ENCODE results near the gene ZNF613.
"Not testable (repeated sequence)": the region's sequence is repeated elsewhere in the genome, so short reads cannot be mapped to it uniquely, and the experiment has no call there.

Gene ZNF613

GRCh38 chr19:51965583-51965982, 38.3 kb downstream of the ZNF613 start:
- no peak overlapping the region for H3K27ac ChIP-seq
- no peak for TF ChIP-seq CTCF (conservative IDR thresholded peaks at IDR 0.05; ENCODE audit: low read depth, low read length)
- H3K27me3 ChIP-seq (ENCODE audit: insufficient read depth, low read depth) = no peaks in the 10 kb centered on the region
- no peak overlapping the region for H3K4me2 ChIP-seq
- no peaks in the 10 kb centered on the region for H3K36me3 ChIP-seq (ENCODE audit: insufficient read depth)
- H4K20me1 ChIP-seq (ENCODE audit: insufficient read depth) = no peaks in the 10 kb centered on the region
- no peak overlapping the region for H3K9ac ChIP-seq
- H3K4me3 ChIP-seq (IDR thresholded peaks at IDR 0.05; ENCODE audit: insufficient read depth, low read depth, low read length) = no peak overlapping the region
- no peaks in the 10 kb centered on the region for H3K79me2 ChIP-seq (ENCODE audit: insufficient read depth, low read depth)
- no peak overlapping the region for H2AFZ ChIP-seq (ENCODE audit: low read depth)
- no peaks in the 10 kb centered on the region for H3K4me1 ChIP-seq (ENCODE audit: low read depth, poor library complexity, severe bottlenecking)

GRCh38 chr19:51970718-51971117, 43.4 kb downstream of the ZNF613 start:
- Histone ChIP-seq H3K4me3 (IDR thresholded peaks at IDR 0.05; ENCODE audit: insufficient read depth, low read depth, low read length) (no peak overlapping the region), H2AFZ (ENCODE audit: low read depth) (no peak overlapping the region), H3K27me3 (ENCODE audit: insufficient read depth, low read depth) (no peaks in the 10 kb centered on the region), H3K36me3 (ENCODE audit: insufficient read depth) (no peaks in the 10 kb centered on the region), H3K4me2 (no peak overlapping the region), H4K20me1 (ENCODE audit: insufficient read depth) (no peaks in the 10 kb centered on the region), H3K9ac (no peak overlapping the region), H3K79me2 (ENCODE audit: insufficient read depth, low read depth) (no peaks in the 10 kb centered on the region), H3K27ac (no peak overlapping the region), H3K4me1 (ENCODE audit: low read depth, poor library complexity, severe bottlenecking) (no peaks in the 10 kb centered on the region)
- TF ChIP-seq CTCF (conservative IDR thresholded peaks at IDR 0.05; ENCODE audit: low read depth, low read length) = no peak

- TF ChIP-seq CTCF (conservative IDR thresholded peaks at IDR 0.05; ENCODE audit: low read depth, low read length) = no peak
- no peak overlapping the region for H3K4me2 ChIP-seq
- no peaks in the 10 kb centered on the region for H3K36me3 ChIP-seq (ENCODE audit: insufficient read depth)
- no peaks in the 10 kb centered on the region for H3K79me2 ChIP-seq (ENCODE audit: insufficient read depth, low read depth)
- no peak overlapping the region for H3K27ac ChIP-seq
- no peak overlapping the region for H2AFZ ChIP-seq (ENCODE audit: low read depth)
- H3K4me1 ChIP-seq (ENCODE audit: low read depth, poor library complexity, severe bottlenecking) = no peaks in the 10 kb centered on the region
- no peaks in the 10 kb centered on the region for H3K27me3 ChIP-seq (ENCODE audit: insufficient read depth, low read depth)
- H4K20me1 ChIP-seq (ENCODE audit: insufficient read depth) = no peaks in the 10 kb centered on the region
- H3K9ac ChIP-seq = no peak overlapping the region
- no peak overlapping the region for H3K4me3 ChIP-seq (IDR thresholded peaks at IDR 0.05; ENCODE audit: insufficient read depth, low read depth, low read length)
These were observed 44.4 kb downstream of the ZNF613 start for GRCh38 chr19:51971624-51972023.

GRCh38 chr19:51975787-51976186, 48.5 kb downstream of the ZNF613 start:
- not testable (repeated sequence) for H3K9ac ChIP-seq; H3K4me3 ChIP-seq (IDR thresholded peaks at IDR 0.05; ENCODE audit: insufficient read depth, low read depth, low read length); H2AFZ ChIP-seq (ENCODE audit: low read depth); H3K27ac ChIP-seq; H3K79me2 ChIP-seq (ENCODE audit: insufficient read depth, low read depth); H3K36me3 ChIP-seq (ENCODE audit: insufficient read depth); H3K27me3 ChIP-seq (ENCODE audit: insufficient read depth, low read depth); H3K4me2 ChIP-seq; H4K20me1 ChIP-seq (ENCODE audit: insufficient read depth); H3K4me1 ChIP-seq (ENCODE audit: low read depth, poor library complexity, severe bottlenecking)

- no peaks in the 10 kb centered on the region for H3K36me3 ChIP-seq (ENCODE audit: insufficient read depth)
- no peaks in the 10 kb centered on the region for H3K4me1 ChIP-seq (ENCODE audit: low read depth, poor library complexity, severe bottlenecking)
- H3K79me2 ChIP-seq (ENCODE audit: insufficient read depth, low read depth) = no peaks in the 10 kb centered on the region
- no peak overlapping the region for H2AFZ ChIP-seq (ENCODE audit: low read depth)
- H4K20me1 ChIP-seq (ENCODE audit: insufficient read depth) = no peaks in the 10 kb centered on the region
- TF ChIP-seq CTCF (conservative IDR thresholded peaks at IDR 0.05; ENCODE audit: low read depth, low read length) = no peak
- H3K9ac ChIP-seq = no peak overlapping the region
- H3K27ac ChIP-seq = no peak overlapping the region
- no peak overlapping the region for H3K4me2 ChIP-seq
- H3K27me3 ChIP-seq (ENCODE audit: insufficient read depth, low read depth) = no peaks in the 10 kb centered on the region
- H3K4me3 ChIP-seq (IDR thresholded peaks at IDR 0.05; ENCODE audit: insufficient read depth, low read depth, low read length) = no peak overlapping the region
These were observed 49.6 kb downstream of the ZNF613 start for GRCh38 chr19:51976852-51977251.

All from KMS-11 (cell line).